UCSD-AML1 (cell line): ENCODE results near the gene GAS2L1.

Experiments
- DNase-seq: peaks from one replicate; lab custom pipeline; 2025; ENCODE audit not compliant: unreplicated experiment; lab: John Stamatoyannopoulos, UW

The GAS2L1 gene

DNA sequence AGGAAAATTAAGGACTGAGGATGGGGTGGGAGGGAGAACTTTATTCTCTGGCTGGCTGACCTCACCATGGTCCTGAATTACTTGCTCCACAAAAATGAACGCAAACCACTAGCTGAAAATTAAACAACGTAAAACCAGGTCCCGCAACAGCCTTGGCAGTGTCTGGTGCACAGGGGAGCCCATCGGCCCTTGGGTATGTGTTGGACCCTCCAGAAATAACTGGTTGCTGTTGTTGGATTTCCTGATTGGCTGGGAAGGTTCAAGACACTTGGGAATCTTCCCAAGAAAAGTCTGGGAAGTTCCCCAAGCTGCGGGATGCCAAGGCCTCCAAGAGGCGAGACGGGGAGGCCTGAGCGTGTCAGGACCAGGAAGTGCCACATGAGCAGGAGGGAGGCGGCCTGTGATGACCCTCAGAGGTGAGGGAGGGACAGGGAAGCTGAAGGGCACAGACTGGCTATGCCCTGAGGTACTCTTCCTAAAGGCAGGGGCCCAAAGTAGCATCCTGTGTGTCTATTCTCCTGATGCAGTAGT, 19.4 kb downstream of the GAS2L1 start:
- no peak for DNase-seq

DNA sequence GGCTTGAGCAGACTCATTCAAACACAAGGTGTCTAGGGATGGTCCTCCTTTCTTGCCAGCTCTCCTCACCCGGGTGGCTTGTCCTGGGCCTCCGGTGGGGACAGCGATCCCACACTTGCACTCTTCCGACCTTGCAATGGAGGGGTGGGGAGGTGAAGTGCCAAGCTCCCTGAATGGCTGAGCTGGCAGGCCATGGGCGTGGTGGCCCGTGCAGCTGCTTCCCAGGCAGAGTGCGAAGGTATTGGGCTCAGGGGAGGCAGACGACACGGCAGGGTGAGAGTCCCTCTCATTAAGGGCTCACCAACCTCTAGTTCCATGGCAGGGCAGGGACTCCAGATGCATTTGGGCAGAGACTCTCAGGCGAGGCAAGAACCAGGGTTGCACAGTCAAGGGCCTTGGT, 20.0 kb downstream of the GAS2L1 start:
- DNase-seq = no peak

DNA sequence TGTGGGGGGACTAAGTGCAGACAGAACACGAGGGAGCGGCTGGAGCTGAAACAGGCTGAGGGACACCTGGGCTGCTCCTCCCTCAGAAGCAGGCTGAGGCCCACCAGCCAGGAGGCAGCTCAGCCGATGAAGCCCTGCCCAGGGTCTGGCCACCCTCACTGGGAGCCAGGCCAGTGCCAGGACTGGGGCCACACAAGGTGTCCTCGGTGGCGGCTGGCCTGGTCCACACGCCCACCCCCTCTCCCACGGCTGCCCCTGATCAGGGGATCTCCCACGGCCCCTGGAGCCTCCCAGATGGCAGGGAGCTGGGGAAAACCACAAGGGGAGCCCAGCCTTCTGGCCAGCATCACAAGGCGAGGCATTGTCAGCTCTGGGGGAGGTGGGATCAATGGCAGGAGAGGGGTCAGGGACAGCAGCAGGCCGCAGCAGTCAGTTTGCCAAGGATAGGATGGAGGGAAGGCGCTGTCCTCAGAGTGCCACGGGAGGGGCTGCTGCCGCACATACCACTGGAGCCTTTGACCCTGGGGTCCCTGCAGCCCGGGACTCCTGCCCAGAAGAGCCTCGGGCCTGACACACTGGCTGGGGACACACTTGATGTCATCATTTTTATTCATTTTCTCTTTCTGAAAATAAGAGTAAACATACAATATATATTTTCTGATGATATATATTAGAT, 20.8 kb downstream of the GAS2L1 start:
- DNase-seq = no peak

DNA sequence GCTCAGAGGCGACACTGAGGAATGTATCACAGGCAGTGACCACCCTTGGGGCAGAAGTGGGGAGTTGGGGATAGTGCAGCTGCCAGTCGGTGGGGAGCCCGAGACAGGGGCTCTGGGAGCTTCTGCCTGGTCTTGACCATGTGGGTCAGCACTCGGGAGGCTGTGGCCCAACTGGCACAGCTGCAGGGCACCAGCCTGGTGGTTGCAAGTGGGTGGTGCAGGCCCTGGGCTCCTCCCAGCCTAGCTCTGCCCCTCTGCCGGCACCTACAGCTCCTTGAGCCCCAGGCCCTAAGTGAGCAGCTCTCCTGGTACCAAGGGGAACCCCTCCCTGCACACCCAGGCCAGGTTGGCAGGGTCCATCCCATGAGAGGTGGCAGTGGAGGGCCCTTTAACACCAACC, 21.6 kb downstream of the GAS2L1 start:
- no peak for DNase-seq

DNA sequence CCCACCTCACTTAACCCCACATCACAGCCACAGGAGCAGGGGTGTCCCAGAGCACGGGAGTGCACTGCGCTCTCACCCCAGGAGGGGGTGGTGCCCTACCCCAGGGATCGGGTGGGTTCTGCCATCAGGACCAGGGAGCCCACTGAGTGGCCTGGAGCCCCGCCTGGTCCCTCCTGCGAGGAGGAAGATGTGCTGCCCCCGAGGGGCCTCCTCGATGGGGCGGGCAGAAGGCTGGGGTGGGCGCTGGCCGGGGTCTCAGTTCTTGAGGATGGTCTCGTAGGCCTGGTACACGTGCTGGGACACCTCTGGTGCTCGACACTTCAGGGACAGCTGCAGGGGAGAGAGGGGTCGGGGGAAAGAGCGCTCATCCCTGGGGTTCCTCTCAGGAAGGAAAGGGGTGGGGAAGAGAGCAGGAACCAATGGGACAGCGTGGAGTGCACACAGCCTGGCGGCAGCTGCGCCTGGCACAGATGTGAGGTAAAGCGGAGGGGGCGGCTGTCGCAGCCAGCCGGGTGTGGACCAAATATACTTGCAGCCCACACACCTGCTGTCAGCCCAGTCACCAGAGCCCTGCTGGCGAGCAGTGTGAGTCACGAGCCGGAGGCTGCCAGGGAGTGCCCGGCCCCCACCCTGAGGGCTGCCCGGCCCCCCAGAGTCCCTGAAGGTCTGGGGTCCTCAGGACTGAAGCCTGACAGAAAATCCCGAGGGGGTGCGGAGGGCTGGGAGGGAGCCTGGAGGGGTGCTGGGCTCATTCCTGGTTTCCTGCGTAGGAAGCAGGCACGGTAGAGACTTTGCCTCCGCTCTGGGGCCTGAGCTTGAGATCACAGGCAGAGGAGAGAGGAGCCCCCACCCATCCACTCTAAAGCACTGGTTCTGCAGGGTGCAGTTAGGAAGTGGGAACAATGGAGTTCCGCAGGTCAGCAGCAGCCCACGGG, 22.4 kb downstream of the GAS2L1 start:
- no peak for DNase-seq

DNA sequence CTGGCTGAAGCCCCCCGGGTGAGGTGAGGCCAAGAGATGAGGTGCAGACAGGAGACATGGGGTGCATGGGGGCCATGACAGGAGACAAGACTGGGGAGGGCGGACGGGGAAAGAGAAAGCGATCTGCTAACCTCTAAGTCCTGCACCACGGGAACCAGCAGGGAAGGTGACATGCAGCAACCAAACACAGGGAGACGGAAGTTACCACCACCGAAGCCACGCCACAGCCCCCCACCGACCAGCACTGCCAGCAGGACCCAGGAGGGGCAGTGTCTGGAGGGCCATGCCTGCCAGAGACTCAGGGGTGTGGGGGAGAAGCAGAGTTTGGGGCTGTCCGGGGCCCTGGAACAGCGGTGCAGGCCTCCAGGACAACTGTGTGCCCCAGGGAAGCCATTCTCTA, 23.1 kb downstream of the GAS2L1 start:
- DNase-seq = no peak

DNA sequence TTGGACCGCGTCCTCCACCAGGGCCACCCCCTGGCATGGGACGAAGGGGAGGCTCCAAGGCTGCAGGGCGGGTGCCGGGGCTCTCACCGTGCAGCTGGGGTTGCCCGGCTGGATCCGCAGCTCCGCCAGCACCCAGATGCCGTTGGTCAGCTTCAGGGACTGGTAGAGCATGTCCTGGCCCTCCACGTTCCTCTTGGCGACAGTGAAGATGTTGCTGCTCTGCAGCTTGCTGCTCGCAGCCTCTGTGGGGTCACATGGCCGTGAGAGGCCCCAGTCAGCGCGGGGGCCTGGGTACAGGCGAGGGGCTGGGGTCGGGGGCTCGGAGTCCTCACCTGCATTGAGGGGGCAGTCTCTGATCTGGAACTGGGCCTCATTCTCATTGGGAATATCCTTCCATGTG, 23.8 kb downstream of the GAS2L1 start:
- no peak for DNase-seq

DNA sequence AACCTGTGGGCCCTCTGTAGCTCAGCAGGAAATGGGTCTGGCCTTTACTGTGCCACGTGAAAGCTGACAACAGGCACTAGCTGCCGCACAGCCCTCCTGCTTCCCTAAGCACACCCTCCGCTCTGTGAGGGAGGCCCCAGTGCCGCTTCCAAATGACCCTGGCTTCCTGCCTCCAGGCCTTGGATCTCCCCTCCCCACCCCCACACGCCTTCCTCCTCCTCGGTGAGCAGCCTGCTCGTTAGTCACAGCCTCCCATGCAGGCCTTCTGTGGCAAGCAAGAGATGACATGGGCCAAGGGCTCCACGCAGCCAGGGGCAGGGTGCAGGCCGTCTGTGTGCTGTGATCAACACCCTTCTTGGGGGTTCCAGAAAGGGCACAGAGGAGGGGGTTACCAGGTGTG, 24.3 kb downstream of the GAS2L1 start:
- DNase-seq = peak; percentile 49

DNA sequence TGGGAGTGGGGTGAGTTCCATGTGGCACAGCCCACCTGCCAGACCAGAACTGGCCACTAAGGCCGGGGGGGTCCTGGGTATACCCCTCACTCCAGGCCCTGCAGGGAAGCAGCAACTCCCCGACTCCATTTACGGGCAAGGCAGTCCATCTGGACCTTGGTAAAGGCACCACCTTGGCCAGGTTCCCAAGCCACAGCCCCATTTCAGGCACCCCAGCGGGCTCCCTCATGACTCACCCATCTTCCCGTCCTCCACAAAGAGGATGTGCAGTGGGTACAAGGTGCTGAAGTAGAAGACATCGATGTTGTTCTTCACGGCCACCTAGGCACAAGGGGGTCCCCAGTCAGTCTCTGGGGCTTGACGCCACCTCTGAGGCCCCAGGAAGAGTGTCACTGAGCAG, 24.8 kb downstream of the GAS2L1 start:
- DNase-seq = no peak

DNA sequence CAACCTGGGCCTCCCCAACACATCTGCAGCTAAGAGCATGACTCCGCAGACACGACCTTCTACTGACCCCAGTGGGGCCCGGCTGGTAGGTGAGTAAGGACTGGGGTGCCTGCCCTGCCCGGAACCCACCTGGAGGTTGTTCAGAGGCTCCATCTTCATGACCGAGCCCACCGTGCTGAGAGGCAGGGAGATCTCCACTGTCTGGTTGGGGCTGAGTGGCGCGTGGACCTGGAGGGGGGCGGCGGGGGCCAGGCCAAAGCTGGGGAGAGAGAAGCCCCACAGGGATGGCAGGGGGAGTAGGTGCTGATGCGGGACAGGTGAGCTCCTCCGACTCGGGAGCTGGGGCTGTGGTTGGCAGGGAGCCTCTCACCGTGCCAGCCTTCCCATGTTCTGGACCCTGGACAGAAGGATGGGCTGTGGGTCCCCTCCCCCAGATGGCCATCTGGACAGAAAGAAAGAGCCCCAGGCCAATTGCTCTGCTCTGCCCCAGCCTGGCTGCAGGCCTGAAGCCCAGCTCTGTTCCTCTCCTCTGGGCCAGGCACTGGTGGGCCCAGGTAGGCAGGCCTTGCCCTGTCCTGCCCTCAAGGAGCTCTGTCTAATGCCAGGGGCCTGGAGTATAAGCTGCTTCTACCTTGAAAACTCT, 25.3 kb downstream of the GAS2L1 start:
- no peak for DNase-seq

DNA sequence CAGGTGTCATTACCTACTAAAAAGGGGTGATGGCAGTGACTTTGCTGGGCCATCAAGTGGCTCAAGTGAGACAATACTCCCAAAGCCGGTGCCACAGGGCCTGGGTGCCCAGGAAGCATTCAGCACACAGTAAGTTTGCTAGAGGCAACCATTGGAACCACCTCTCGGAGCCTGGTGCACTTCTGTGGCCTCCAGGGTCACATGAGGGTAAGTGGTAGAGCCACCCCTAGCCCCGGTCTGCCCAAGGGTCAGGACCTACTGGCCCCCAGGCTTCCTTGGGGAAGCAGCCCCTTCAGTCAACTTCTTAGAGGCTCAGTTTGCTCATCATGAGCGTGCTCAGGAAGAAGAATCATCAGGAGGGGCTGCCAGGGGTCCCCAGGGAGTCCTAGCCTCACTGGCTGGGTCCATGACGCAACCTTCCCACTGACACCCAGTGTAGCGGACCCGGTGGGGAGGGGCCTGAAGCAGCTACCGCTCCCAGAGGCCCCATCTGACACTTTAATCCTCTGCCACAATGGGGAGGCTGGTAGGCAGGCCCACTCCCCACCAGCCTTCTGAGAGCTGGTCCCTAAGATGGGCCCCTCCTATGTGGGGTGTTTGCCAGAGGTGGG, 26.5 kb downstream of the GAS2L1 start:
- DNase-seq = no peak

DNA sequence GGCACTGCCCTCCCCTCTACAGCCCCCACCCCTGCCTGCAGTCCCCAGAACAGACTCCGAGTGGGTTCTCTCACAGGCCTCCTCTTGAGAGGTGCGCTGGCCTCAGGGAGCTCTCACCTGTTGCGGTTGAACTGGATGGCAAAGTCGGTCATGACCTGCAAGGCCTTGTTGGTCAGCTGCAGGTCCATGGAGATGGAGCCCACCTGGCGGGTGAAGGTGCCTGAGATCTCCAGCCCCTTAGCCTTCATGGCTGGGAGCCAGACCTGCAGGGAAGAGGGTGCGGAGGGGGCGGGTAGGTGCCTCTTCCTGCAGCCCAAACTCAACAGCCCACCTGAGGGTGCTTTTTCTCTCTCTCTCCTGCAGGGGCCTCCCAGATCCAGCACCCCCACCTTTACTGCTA, 27.7 kb downstream of the GAS2L1 start:
- no peak for DNase-seq

DNA sequence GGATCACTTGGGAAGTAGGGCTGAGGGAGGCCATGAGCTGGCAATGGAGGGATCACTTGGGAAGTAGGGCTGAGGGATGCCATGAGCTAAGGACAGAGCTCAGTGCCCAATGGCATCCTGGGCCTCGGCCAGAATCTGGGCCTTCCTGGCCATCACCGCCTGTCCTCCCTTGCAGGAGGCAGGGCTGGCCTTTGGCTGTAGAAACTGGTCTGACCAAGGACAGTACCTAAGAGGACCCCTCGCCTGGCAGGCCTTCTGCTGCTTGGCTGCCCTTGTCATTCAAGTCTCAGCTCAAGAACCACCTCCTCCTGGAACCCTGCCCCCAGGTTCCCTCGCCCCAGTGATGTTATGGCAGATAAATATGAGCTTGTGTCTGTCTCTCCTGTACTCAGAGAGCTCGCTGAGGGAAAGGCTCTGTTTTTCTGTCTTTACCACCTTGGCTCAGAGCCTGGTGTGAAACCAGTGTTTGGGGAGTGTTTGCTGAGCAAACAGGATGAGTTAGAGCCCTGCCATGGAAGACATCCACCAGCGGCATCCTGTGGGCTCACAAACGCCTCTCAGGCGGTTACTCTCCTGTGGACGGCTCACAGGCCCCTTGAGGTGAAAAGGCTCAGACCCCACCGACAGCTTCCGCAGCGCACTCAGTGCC, 28.4 kb downstream of the GAS2L1 start:
- no peak for DNase-seq

DNA sequence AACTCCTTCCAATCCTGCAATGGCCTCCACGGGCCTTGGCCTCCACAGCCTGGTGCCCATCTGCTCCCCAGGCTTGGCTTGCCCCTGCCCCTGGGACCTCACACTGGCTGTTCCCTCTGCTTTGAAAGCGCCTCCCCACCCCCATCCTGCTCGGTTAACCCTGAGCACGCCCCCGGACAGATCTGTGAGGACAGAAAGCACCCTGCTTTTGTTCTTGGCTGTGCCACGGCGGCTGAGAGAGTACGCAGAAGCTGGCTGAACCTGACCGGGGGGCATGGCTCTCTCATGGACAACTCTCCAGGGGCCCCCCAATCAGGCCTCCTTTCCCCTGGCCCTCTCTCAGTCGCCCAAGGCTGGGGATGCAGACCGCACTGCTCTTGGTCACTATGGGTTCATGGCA, 29.2 kb downstream of the GAS2L1 start:
- DNase-seq = no peak

DNA sequence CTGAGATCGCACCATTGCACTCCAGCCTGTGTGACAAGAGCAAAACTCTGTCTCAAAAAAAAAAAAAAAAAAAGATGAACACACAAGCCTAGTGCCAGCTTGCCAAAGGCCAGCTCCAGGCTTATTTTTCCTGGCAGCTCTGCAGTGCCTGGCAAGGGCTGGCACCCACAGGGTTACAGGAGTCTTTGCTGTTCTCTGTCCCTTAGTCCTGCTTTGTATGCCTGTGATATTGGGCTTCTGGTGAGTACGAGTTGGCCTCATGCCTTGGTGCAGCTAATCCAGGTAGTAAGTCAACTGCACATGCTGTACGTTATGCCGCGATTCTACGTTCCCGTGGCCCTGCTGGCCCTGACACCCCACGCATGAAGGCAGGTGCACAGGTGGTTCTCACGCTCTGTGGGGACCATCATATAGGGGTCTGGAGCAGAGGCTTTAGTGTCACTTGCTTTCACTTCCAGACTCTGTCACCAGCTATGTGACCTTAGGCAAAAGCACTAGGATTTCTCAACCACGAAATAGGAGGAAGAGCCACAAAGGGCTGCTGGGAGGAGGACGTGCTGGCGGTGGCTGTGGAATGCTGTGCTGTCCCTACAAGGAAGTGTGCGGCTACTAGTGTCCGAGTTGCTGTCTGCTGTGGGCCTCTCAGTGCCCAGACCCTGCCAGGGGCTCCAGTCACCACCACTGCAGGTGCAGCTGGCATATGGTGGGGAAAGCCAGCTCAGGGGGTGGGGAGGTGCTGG, 30.5 kb downstream of the GAS2L1 start:
- no peak for DNase-seq

DNA sequence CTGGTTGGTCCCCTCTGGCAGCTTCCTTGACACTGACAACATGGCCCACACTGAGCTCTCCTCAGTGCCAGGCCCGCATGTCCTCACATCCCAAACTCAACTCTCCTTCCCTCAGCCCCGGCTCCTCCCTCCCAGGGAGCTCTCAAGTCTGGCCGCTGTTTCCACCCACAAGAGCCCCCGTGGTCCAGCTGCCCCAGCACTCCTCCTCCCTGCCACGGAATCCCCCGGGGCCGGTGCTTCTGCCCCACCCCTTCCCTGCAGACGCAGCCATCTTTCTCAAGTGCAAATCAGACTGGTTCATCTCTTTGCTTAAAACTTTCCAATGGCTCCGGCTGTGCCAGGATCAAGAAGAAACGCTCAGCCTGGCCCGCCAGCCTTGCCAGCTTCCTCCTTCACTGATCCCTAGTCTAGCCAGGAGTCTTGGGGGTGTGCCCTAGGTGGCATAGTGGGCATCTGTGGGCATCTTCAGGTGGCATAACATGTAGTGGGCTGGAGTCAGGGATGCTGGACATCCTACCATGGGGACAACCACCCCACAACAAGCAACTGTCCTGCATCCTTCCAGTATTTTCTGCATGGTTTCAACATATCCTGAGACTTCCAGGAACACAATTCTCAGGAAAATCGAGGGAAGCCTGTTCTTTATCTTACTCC, 31.3 kb downstream of the GAS2L1 start:
- DNase-seq = no peak

DNA sequence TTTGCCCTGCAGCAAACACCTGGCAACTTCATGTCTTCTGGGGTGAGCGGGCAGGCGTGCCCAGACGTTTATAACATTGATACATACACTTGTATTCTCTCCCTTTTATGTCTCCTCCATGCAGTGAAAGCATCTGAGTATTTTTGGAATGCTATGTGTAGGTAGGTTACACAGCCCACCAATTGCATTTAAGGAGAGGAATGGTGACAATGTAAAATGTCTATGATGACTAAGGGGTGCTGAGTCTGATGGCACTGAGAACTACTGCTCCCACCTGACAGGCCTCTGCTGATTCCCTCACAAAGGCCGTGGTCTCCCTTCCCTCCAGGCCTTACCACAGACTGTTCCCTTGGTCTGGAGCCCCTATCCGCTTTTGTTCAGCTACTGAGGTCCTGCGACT, 31.9 kb downstream of the GAS2L1 start:
- no peak for DNase-seq

DNA sequence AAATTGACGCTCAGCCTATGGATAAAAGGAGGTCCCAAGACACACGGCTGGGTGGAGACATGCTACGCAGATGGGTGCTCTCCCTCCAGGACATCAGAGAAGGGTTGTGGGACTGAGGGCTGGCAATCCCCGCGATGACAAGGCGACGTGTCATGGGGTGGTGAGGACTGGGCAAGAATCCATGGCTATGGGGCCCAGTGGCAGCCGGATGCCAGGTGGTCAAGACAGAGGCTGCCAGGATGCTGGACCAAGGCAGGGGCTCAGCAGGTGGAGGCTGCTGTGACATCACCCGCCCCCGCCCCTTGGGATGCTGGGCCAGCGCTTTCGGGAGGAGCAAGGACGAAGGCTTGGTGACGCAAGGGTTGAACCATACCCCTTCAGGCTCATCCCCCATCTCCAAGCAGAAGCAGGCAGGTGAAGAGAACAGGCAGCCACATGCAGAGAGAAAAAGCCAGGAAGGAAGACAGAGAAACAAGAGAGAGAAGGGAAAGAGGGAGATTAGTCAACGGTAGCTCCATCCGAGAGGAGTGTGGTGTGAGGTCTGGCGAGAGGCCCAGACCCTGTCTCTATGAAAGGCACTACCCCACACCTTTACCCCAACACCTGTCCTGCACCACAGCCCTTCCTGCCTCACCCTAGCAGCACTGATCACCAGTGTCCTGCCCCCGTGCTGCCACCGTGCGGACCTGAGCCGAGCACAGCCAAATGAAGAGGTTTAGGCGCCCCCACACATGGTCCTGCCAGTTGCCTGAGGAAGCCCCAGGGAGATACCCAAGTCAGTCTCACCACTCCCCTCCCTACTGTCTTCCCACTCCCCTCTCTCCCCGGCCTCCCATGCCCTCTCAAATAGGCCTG, 33.2 kb downstream of the GAS2L1 start:
- DNase-seq = no peak

DNA sequence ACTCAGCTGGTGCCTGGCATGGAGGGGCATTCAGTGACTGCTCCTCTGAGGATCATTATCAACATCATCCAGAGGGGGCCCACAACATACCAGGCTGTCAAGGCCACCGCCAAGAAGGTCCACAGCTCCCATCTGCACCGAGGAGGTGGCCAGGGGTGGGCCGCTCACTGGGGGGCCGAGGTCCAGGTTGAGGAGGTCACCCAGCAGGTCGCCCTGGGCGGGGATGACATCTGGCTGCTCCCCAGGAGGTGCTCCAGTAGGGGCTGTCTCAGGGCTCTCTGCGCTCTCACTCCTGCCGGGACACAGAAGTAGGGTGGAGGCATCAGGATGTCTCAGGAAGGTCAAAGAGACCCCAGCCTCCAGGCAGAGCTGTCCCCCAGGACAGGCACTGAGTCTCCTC, 34.1 kb downstream of the GAS2L1 start:
- no peak for DNase-seq
